Measurements from ENCODE around the gene NPAS3. TPM values are rescaled to one million over a fixed set of nuclear protein-coding genes. Genes with fewer than 3 reads are reported as not detected.

The NPAS3 gene
- total RNA-seq, 4 donors from 2014 or later = 1.5 to 12.3 (median 3.4) TPM

- H3K9me3 ChIP-seq = no peaks in the 10 kb centered on the region
- no peak overlapping the region for H3K4me3 ChIP-seq
- no peak for TF ChIP-seq EP300 (IDR thresholded peaks at IDR 0.05)
- TF ChIP-seq POLR2A (IDR thresholded peaks at IDR 0.05) = no peak
- H3K27me3 ChIP-seq = no peaks in the 10 kb centered on the region
- 84 to 96% methylated on average over 2 of the region's 2 CpGs for WGBS, 2 donors
- no peak for DNase-seq (ENCODE audit: low spot score in 2 of 2)
- peaks cover 0 to 19% (median 2%) of the 10 kb centered on the region in 4 donors for H3K4me1 ChIP-seq
- H3K27ac ChIP-seq = no peak overlapping the region
- H3K36me3 ChIP-seq = no peaks in the 10 kb centered on the region
Observed at GRCh38 chr14:33679025-33679424, 740.3 kb downstream of the NPAS3 start.

GRCh38 chr14:33679461-33680225, 741.0 kb downstream of the NPAS3 start:
- no peak overlapping the region for H3K4me3 ChIP-seq
- no peak for TF ChIP-seq CTCF (IDR thresholded peaks at IDR 0.05)
- TF ChIP-seq POLR2A (IDR thresholded peaks at IDR 0.05) = no peak
- TF ChIP-seq EP300 (IDR thresholded peaks at IDR 0.05) = no peak
- 41 to 42% methylated on average over 3 of the region's 3 CpGs for WGBS, 2 donors
- no peaks in the 10 kb centered on the region for H3K9me3 ChIP-seq
- DNase-seq (ENCODE audit: low spot score in 2 of 2) = no peak
- peaks cover 0 to 19% (median 2%) of the 10 kb centered on the region in 4 donors for H3K4me1 ChIP-seq
- H3K36me3 ChIP-seq = no peaks in the 10 kb centered on the region
- H3K27ac ChIP-seq = no peak overlapping the region
- H3K27me3 ChIP-seq = no peaks in the 10 kb centered on the region

- Histone ChIP-seq H3K36me3 (no peaks in the 10 kb centered on the region), H3K4me3 (no peak overlapping the region), H3K27me3 (no peaks in the 10 kb centered on the region), H3K27ac (no peak overlapping the region), H3K9me3 (no peaks in the 10 kb centered on the region), H3K4me1 (peaks cover 0 to 19% (median 2%) of the 10 kb centered on the region in 4 donors)
- DNase-seq (ENCODE audit: low spot score in 2 of 2) = no peak
- TF ChIP-seq EP300 (IDR thresholded peaks at IDR 0.05) = no peak
- no peak for TF ChIP-seq POLR2A (IDR thresholded peaks at IDR 0.05)
- no peak for TF ChIP-seq CTCF (IDR thresholded peaks at IDR 0.05)
- 96 to 97% methylated on average over 6 of the region's 6 CpGs for WGBS, 2 donors
Observed at GRCh38 chr14:33680873-33681272, 742.2 kb downstream of the NPAS3 start.

DNA sequence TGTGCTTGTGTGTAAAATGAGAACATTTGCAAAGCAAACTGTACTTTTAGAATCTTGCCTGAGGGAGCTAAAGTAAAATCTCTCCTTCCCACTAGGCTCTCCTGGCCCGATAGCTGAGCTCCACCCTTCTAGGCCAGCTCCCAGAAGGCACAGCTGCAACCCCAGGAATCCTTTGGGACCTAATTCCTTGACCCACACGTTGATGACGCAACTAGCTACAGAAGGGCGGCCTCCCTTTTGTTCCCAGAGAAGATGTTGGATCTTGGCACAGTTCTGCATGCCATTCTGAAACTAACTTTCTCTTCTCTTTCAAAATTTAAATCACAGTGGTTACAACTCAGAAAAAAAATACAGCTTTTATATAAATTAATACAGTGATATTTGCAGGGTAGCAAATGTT, 744.1 kb downstream of the NPAS3 start:
- DNase-seq (ENCODE audit: low spot score in 2 of 2) = peak; percentile 61 to 73
- Histone ChIP-seq H3K36me3 (no peaks in the 10 kb centered on the region), H3K27ac (peak overlapping the region in 2 of 4 donors; percentile 18 to 34), H3K27me3 (no peaks in the 10 kb centered on the region), H3K4me3 (no peak overlapping the region), H3K9me3 (no peaks in the 10 kb centered on the region), H3K4me1 (peaks cover 0 to 16% (median 2%) of the 10 kb centered on the region in 4 donors)
- 28 to 34% methylated on average over 4 of the region's 4 CpGs for WGBS, 2 donors
- TF ChIP-seq POLR2A (IDR thresholded peaks at IDR 0.05) (no peak), EP300 (IDR thresholded peaks at IDR 0.05) (peak in 1 of 2 donors; percentile 84)

- 94 to 95% methylated on average over 9 of the region's 9 CpGs for WGBS, 2 donors
- peaks cover 0 to 12% (median 2%) of the 10 kb centered on the region in 4 donors for H3K4me1 ChIP-seq
- no peaks in the 10 kb centered on the region for H3K27me3 ChIP-seq
- no peaks in the 10 kb centered on the region for H3K36me3 ChIP-seq
- no peaks in the 10 kb centered on the region for H3K9me3 ChIP-seq
- no peak overlapping the region for H3K27ac ChIP-seq
- TF ChIP-seq POLR2A (IDR thresholded peaks at IDR 0.05) (no peak), EP300 (IDR thresholded peaks at IDR 0.05) (no peak), CTCF (IDR thresholded peaks at IDR 0.05) (no peak)
- DNase-seq (ENCODE audit: low spot score in 2 of 2) = no peak
- no peak overlapping the region for H3K4me3 ChIP-seq
Observed at GRCh38 chr14:33685026-33685425, 746.3 kb downstream of the NPAS3 start.

GRCh38 chr14:33685698-33686097, 747.0 kb downstream of the NPAS3 start:
- DNase-seq (ENCODE audit: low spot score in 2 of 2) = no peak
- H3K4me3 ChIP-seq = no peak overlapping the region
- H3K9me3 ChIP-seq = no peaks in the 10 kb centered on the region
- no peaks in the 10 kb centered on the region for H3K27me3 ChIP-seq
- no peak overlapping the region for H3K27ac ChIP-seq
- TF ChIP-seq EP300 (IDR thresholded peaks at IDR 0.05) (no peak), CTCF (IDR thresholded peaks at IDR 0.05) (no peak), POLR2A (IDR thresholded peaks at IDR 0.05) (no peak)
- no peaks in the 10 kb centered on the region for H3K36me3 ChIP-seq
- WGBS, 2 donors = 97% methylated on average over 1 of the region's 1 CpG
- peaks cover 0 to 12% (median 2%) of the 10 kb centered on the region in 4 donors for H3K4me1 ChIP-seq

Data from tibial nerve (tissue), 4 donors.